ENCODE data around the gene VWA5B1. TPM values are rescaled to one million over a fixed set of nuclear protein-coding genes. Genes with fewer than 3 reads are reported as not detected.

The VWA5B1 gene
- total and polyA plus RNA-seq, 10 donors: 0.28 TPM; not detected in 9

GRCh38 chr1:20343938-20344302 lies 53.2 kb downstream of the VWA5B1 start:
- Histone ChIP-seq H3K27me3 (replicated peaks in 1 of 7) (peaks cover 0 to 64% (median 31%) of the 10 kb centered on the region in 7 donors), H3K36me3 (no peaks in the 10 kb centered on the region), H3K4me3 (peak overlapping the region in 1 of 8 donors; percentile 57), H3K27ac (no peak overlapping the region), H3K9me3 (peaks cover 0 to 9% (median 6%) of the 10 kb centered on the region in 8 donors), H3K4me1 (peaks cover 0 to 10% (median 2%) of the 10 kb centered on the region in 6 donors)
- peak; percentile 18 for DNase-seq
- intact Hi-C loops (cut with DNase I; ENCODE audit: low total_unique reads): no loop called here
- no peak for TF ChIP-seq POLR2A (IDR thresholded peaks at IDR 0.05)
- TF ChIP-seq POLR2AphosphoS5 (IDR thresholded peaks at IDR 0.05): no peak
- no peak for TF ChIP-seq CTCF (IDR thresholded peaks at IDR 0.05 in 8 of 11, conservative IDR thresholded peaks at IDR 0.05 in 3 of 11)
- WGBS, 5 donors: 18 to 24% (median 23%) methylated on average over 9 to 10 of the region's 10 CpGs

DNA sequence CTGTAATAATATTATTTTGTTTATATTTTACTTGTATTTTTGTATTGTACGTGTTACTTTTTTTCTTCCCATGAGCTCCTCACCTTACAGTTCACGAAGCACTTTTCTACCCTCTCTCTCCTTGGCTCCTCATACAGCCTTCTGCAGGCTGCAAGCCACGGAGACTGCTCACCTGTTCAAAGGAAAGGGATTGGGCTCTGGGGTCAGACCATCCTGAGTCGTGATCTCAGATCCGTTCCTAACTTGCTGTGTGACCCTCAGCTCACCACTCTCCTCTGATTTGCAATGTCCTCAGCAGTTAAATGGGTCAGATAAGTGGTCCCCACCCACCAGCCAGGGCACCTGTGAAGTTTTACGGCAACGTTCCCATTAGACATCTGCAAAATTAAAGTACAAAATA lies 54.1 kb downstream of the VWA5B1 start:
- Histone ChIP-seq H3K27ac (no peak overlapping the region), H3K9me3 (peaks cover 0 to 9% (median 6%) of the 10 kb centered on the region in 8 donors), H3K27me3 (replicated peaks in 1 of 7) (peaks cover 0 to 64% (median 31%) of the 10 kb centered on the region in 7 donors), H3K4me3 (no peak overlapping the region), H3K36me3 (no peaks in the 10 kb centered on the region), H3K4me1 (peaks cover 0 to 10% (median 2%) of the 10 kb centered on the region in 6 donors)
- 49 to 61% (median 54%) methylated on average over 7 of the region's 7 CpGs for WGBS, 5 donors
- intact Hi-C loops (cut with DNase I; ENCODE audit: low total_unique reads): no loop called here
- DNase-seq: peak; percentile 4
- TF ChIP-seq POLR2AphosphoS5 (IDR thresholded peaks at IDR 0.05) (no peak), POLR2A (IDR thresholded peaks at IDR 0.05) (no peak), CTCF (IDR thresholded peaks at IDR 0.05 in 8 of 11, conservative IDR thresholded peaks at IDR 0.05 in 3 of 11) (no peak)

- peak; percentile 42 for DNase-seq
- 83 to 93% (median 92%) methylated on average over 13 of the region's 13 CpGs for WGBS, 5 donors
- intact Hi-C loops (cut with DNase I; ENCODE audit: low total_unique reads): no loop called here
Observed at GRCh38 chr1:20345419-20345818, 54.7 kb downstream of the VWA5B1 start.

DNA sequence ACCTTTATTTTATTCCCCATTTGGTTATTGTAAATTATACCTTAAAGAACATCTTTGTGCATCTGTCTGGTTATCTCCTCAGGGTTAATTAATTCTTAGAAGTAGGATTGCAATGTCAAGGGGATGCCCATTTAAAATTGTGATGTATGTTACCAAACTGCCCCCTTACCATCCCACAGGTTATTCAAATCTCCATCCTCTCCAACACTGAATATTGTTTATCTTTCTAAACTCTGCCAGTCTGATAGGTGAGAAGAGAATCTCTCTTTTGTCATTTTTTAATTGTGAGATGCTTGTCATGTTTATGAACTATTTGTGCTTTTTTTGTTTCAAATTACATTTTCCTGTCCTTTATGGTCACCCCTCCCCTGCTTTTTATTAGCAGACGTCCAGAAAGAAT lies 55.8 kb downstream of the VWA5B1 start:
- intact Hi-C loops (cut with DNase I; ENCODE audit: low total_unique reads): no loop called here
- Histone ChIP-seq H3K27me3 (replicated peaks in 1 of 7) (peaks cover 0 to 64% (median 31%) of the 10 kb centered on the region in 7 donors), H3K4me1 (peaks cover 0 to 10% (median 2%) of the 10 kb centered on the region in 6 donors), H3K9me3 (peaks cover 0 to 9% (median 6%) of the 10 kb centered on the region in 8 donors), H3K4me3 (no peak overlapping the region), H3K36me3 (no peaks in the 10 kb centered on the region), H3K27ac (no peak overlapping the region)
- DNase-seq: no peak
- TF ChIP-seq CTCF (IDR thresholded peaks at IDR 0.05 in 8 of 11, conservative IDR thresholded peaks at IDR 0.05 in 3 of 11) (no peak), POLR2AphosphoS5 (IDR thresholded peaks at IDR 0.05) (no peak), POLR2A (IDR thresholded peaks at IDR 0.05) (no peak)
- WGBS, 5 donors: 80 to 91% (median 84%) methylated on average over 1 of the region's 1 CpG

More at GRCh38 chr1:20345419-20345818, 54.7 kb downstream of the VWA5B1 start:
- H3K27me3 ChIP-seq (replicated peaks in 1 of 7): peaks cover 0 to 64% (median 31%) of the 10 kb centered on the region in 7 donors
- peaks cover 0 to 10% (median 2%) of the 10 kb centered on the region in 6 donors for H3K4me1 ChIP-seq
- TF ChIP-seq POLR2AphosphoS5 (IDR thresholded peaks at IDR 0.05): no peak
- no peak for TF ChIP-seq POLR2A (IDR thresholded peaks at IDR 0.05)
- no peak for TF ChIP-seq CTCF (IDR thresholded peaks at IDR 0.05 in 8 of 11, conservative IDR thresholded peaks at IDR 0.05 in 3 of 11)
- no peaks in the 10 kb centered on the region for H3K36me3 ChIP-seq
- no peak overlapping the region for H3K27ac ChIP-seq
- H3K9me3 ChIP-seq: peaks cover 0 to 9% (median 6%) of the 10 kb centered on the region in 8 donors
- no peak overlapping the region for H3K4me3 ChIP-seq

Measured in spleen (tissue), 11 donors.